T-helper 1 cell treated with Interleukin-12 subunit alpha and Interleukin-12 subunit beta and Interleukin-4 antibody, amounts not matched to agents 30 ng/mL and 1 ng/mL, for 36 hours (primary cell): ENCODE results near the gene BCAP31. TPM values are rescaled to one million over a fixed set of nuclear protein-coding genes. Genes with fewer than 3 reads are reported as not detected.
"Not testable (repeated sequence)": the region's sequence is repeated elsewhere in the genome, so short reads cannot be mapped to it uniquely, and the experiment has no call there.

Source experiments
- intact Hi-C: fragments of 100-400 bp; cut with micrococcal nuclease; formaldehyde crosslinking; loops from one replicate; pipeline ENCODE4 v1.15.1; 2024
- total RNA-seq: library from RNA; stranded (reverse); gene quantifications from 2 replicates; pipeline ENCODE4 v1.2.3, GENCODE V29; 2022

BCAP31 gene
- total RNA-seq, 1 donor from 2014 or later: 168 TPM

DNA sequence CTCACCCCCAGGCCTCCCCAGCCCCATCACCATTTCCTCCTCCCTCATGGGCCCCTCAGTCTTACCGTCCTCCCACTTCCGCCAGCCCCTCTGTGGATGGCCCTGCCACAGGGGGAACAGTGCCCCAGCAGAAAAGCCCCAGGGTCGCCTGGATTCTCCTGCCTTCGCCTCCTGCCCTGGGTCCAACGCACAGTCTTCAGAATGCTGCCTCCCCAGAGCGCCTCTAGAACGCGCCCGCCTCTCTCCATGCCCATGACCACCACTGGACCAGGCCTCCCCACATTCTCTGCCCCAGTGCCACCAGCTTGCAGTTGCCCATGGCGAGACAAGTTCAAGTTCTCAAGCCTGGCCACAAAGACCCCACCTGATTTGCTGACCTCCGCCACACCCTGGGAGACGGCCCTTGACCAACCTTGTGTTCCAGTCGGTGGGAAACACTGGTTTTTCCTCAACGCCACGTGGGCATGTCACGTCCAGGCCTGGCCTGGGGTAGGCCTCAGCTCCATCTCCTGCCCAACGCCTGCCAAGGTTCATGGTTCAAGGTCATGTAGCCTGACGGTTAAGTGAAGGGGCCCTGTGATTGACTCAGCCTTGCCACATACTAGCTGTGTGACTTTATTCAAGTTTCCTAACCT is 39.2 kb upstream of the BCAP31 start:
- intact Hi-C loops: no loop called here

GRCh38 chrX:153762626-153763173 is 38.5 kb upstream of the BCAP31 start:
- intact Hi-C loops: no loop called here

GRCh38 chrX:153761863-153762262 is 37.7 kb upstream of the BCAP31 start:
- intact Hi-C loops: no loop called here

DNA sequence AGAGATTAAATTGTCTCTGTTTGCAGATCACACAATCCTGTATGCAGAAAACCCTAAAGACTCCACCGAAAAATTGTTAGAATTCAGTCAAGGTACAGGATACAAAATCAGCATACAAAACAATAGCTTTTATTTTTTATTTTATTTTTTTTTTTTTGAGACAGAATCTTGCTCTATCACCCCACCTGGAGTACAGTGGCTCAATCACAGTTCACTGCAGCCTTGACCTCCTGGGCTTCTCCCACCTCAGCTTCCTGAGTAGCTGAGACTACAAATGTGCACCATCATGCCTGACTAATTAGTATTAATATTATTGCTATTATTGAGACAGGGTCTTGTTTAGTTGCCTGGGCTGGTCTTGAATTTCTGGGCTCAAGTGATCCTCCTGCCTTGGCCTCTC is 30.9 kb upstream of the BCAP31 start:
- intact Hi-C loops: no loop called here

DNA sequence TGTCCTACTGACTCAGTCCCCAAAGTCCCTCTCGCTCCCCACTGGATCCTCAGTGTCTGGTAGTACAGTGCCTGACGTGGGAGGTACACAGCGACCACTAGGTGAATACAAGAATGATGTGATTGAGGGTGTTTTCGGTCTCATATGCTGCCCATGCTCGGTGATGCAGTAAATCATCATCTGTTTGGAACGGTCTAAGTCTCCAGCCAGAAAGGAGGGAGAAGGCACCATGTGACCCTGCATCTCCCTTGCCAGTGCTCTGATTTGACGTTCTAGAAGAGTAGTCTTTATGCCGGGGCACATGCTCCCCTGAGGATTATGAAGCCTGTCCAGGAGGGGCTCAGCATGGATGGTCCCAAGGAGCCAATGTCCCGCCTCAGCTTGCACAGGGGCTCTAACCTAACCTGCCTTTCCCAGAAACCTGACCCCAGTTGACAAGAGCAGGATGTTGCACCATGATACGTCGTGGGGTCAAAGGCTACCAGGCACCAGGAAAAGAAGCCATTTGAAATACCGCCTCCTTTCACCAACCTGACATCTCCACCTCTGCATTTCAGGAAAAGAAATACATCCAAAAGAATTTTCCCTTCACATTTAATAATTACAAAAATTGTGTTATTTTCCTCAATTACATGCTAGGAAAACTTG is 26.1 kb upstream of the BCAP31 start:
- intact Hi-C loops: no loop called here

- intact Hi-C loops: not testable (repeated sequence)
Measured at GRCh38 chrX:153749017-153749416, 24.8 kb upstream of the BCAP31 start.

DNA sequence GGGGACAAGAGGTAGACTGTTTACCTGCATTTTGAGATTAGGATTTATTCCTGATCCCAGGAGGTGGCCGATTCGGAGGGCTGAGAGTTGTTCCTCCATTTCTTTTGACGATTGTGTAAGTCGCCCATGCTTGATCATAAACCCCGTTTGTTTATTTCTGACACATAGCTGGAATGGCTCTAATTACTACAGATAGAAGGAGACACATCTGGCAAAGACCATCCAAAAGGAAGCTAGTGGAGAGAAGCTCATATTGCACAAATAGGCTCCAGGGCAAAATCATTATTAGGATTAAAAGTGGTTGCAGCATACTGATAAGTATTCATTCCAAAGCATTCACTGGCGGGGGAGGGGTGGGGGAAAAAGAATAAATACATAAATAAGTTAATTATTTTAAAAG is 22.8 kb upstream of the BCAP31 start:
- intact Hi-C loops: not testable (repeated sequence)

GRCh38 chrX:153746359-153746758 is 22.2 kb upstream of the BCAP31 start:
- intact Hi-C loops: no loop called here

- intact Hi-C loops: not testable (repeated sequence)
Measured at GRCh38 chrX:153745067-153745433, 20.9 kb upstream of the BCAP31 start.

GRCh38 chrX:153744210-153745066 is 20.3 kb upstream of the BCAP31 start:
- intact Hi-C loops: no loop called here

GRCh38 chrX:153743468-153744209 is 19.5 kb upstream of the BCAP31 start:
- intact Hi-C loops: not testable (repeated sequence)

DNA sequence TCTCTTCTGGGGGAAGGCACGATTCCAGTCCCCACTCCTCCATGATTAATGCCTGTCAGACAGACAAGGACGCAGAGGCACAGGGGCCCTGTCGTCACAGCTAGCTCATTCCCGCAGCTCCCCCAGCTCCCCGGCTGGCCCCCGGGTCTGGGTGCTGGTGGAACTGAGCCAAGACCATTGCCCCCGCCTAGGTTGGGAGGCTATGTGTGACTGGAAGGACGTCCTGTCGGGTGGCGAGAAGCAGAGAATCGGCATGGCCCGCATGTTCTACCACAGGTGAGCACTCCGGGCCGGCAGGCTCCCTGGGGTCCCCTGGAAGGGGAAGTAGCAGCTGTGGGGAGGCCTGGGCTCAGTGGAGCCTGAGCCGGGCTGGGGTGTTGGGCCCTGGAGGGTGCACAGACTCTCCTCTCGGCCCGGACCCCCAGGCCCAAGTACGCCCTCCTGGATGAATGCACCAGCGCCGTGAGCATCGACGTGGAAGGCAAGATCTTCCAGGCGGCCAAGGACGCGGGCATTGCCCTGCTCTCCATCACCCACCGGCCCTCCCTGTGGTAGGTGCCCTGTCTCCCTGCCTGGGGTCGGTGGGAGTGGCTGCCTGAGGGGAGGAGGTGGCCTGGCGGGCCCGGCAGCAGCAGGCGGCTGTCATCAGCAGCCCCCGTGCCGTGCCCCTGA is 18.7 kb upstream of the BCAP31 start:
- intact Hi-C loops: not testable (repeated sequence)

DNA sequence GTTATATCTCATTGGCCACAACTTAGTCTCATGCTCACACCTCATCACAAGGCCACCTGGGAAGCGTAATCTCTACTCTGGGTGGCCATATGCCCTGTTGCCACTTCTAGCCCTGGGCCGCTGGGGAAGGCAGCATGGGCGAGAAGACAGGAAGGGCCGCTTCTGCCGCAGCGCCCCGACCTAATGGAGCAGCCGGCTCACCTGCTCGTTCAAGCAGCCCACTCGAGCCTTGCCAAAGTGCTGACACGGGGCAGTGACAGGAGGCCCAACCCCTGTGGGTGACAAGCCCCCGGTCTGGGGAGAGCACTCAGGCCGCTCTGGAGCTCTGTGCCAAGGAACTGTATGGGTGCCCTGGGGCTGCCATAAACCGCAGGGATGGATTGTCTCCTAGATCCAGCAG is 17.9 kb upstream of the BCAP31 start:
- intact Hi-C loops: not testable (repeated sequence)

- intact Hi-C loops: no loop called here
Measured at GRCh38 chrX:153741446-153741845, 17.3 kb upstream of the BCAP31 start.

- intact Hi-C loops: no loop called here
Measured at GRCh38 chrX:153740631-153741222, 16.5 kb upstream of the BCAP31 start.

GRCh38 chrX:153739754-153740486 is 15.7 kb upstream of the BCAP31 start:
- intact Hi-C loops: no loop called here

DNA sequence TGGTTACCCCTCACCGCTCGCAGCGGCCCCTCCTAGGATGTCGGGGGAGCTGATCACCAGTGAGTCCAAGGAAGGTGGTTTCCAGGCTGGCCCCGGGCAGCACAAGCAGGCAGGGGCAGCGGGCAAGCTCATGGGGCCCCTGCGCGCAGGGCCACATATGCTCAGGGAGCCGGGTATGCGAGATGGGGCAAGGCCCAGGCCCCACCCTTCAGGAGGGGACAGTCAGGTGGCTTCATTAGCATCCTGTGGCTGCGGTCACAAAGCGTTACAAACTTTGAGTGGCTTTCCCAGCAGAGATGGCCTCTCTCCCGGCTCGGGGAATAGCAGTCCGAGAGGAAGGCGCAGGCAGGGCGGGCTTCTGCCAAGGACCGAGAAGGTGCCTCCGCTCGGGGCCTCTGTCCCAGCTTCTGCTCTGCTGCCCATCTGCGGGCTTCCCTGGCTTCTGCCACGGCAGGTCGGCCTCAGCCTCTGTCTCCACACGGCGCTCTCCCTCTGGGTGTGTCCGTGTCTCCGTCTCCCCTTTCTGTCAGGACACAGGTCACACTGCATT is 13.9 kb upstream of the BCAP31 start:
- intact Hi-C loops: no loop called here

DNA sequence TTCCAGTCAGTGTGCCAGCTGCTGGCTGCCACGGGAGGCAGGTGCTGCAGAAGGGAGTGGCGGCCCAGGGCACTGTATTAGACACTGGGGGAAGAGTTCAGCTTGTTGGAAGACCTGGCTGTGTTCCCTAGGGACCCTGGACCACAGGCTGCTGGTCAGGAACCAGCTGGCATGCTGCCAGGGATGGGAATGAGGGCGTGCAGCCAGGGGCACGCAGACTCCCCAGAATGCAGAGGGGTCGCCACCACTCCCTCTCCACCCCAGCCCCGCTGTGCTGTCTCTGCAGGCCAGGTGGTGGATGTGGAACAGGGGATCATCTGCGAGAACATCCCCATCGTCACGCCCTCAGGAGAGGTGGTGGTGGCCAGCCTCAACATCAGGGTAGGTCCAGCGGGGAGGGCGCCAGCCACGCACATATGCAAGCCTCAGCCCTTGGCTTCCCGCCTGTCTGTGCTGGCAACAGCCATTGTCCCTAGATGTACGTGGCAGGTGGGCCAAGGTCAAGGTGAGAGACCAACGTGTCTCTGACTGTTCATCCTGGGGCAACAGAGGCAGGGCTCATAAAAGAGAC is 12.8 kb upstream of the BCAP31 start:
- intact Hi-C loops: no loop called here
